ENCODE data around the gene ARSG. TPM values are rescaled to one million over a fixed set of nuclear protein-coding genes. Genes with fewer than 3 reads are reported as not detected.

The ARSG gene
- total and polyA plus RNA-seq, 2 of the 13 experiments (the other 11 are each of a cell fraction or from before 2014, with no cell fraction given), result 3.7 to 15.2 TPM

- TF ChIP-seq KDM1A (CRISPR knock-in tag; IDR thresholded peaks at IDR 0.05), result no peak
- TF ChIP-seq UBTF (CRISPR knock-in tag; IDR thresholded peaks at IDR 0.05), result no peak
- TF ChIP-seq SIX1 (CRISPR knock-in tag; IDR thresholded peaks at IDR 0.05; ENCODE audit: borderline replicate concordance), result no peak
- no peak for TF ChIP-seq HMG20B (CRISPR knock-in tag; conservative IDR thresholded peaks at IDR 0.05)
- no peak for TF ChIP-seq WIZ (CRISPR knock-in tag; IDR thresholded peaks at IDR 0.05)
- TF ChIP-seq NR1H2 (CRISPR knock-in tag; IDR thresholded peaks at IDR 0.05; ENCODE audit: borderline replicate concordance, low read depth), result no peak
- no peak for TF ChIP-seq ZNF605 (CRISPR knock-in tag; IDR thresholded peaks at IDR 0.05)
- TF ChIP-seq ZNF33B (CRISPR knock-in tag; IDR thresholded peaks at IDR 0.05), result no peak
- no peak for TF ChIP-seq ZSCAN9 (CRISPR knock-in tag; IDR thresholded peaks at IDR 0.05; ENCODE audit: borderline replicate concordance)
- TF ChIP-seq BRCA1 (CRISPR knock-in tag; IDR thresholded peaks at IDR 0.05), result no peak
- no peak for TF ChIP-seq SNAPC4 (CRISPR knock-in tag; IDR thresholded peaks at IDR 0.05)
- no peak for TF ChIP-seq SKI (IDR thresholded peaks at IDR 0.05; ENCODE audit: partially characterized antibody)
- no peak for TF ChIP-seq MAF1 (CRISPR knock-in tag; IDR thresholded peaks at IDR 0.05; ENCODE audit: borderline replicate concordance)
- no peak for TF ChIP-seq ZNF784 (CRISPR knock-in tag; IDR thresholded peaks at IDR 0.05; ENCODE audit: borderline replicate concordance)
- TF ChIP-seq E2F2 (CRISPR knock-in tag; IDR thresholded peaks at IDR 0.05; ENCODE audit: borderline replicate concordance), result no peak
- no peak for TF ChIP-seq SRSF4 (IDR thresholded peaks at IDR 0.05; ENCODE audit: low read depth, low read length, poor library complexity, severe bottlenecking)
- TF ChIP-seq FOXM1 (CRISPR knock-in tag; IDR thresholded peaks at IDR 0.05), result no peak
- no peak for TF ChIP-seq CBX5 (CRISPR knock-in tag; IDR thresholded peaks at IDR 0.05; ENCODE audit: borderline replicate concordance)
- peak; percentile 76 for TF ChIP-seq CHD4 (IDR thresholded peaks at IDR 0.05; ENCODE audit: borderline replicate concordance, low read length)
- TF ChIP-seq ZNF577 (CRISPR knock-in tag; IDR thresholded peaks at IDR 0.05; ENCODE audit: borderline replicate concordance, low read depth), result no peak
- no peak for TF ChIP-seq NR2F1 (CRISPR knock-in tag; IDR thresholded peaks at IDR 0.05)
These were observed 103.5 kb downstream of the ARSG start (continued) for GRCh38 chr17:68394608-68395331.
